GM23248 (cell line): ENCODE data around the gene PEAK1. TPM values are rescaled to one million over a fixed set of nuclear protein-coding genes. Genes with fewer than 3 reads are reported as not detected.

ENCODE experiments used
- DNase-seq: peaks from one replicate; pipeline ENCODE4 v3.0.0-alpha.2; 2015
- H2AFZ ChIP-seq: fragments of 200-600 bp; sonication (generic); 2 replicates; pipeline ENCODE4 v1.6.1; 2016; ENCODE audit warnings: antibody characterized with exemption
- H3F3A ChIP-seq: fragments of 200-600 bp; sonication (generic); 2 replicates; pipeline ENCODE4 v1.6.1; 2016; ENCODE audit warnings: mild to moderate bottlenecking, antibody characterized with exemption, mixed run types; ENCODE audit not compliant: insufficient read depth
- H3K27ac ChIP-seq: fragments of 200-600 bp; sonication (generic); 2 replicates; pipeline ENCODE4 v1.5.1; 2016; ENCODE audit warnings: mild to moderate bottlenecking
- H3K27me3 ChIP-seq: fragments of 200-600 bp; sonication (generic); replicated peaks from 2 replicates; pipeline ENCODE4 v1.6.1; 2016; ENCODE audit warnings: mild to moderate bottlenecking; ENCODE audit not compliant: insufficient read depth
- H3K36me3 ChIP-seq: fragments of 200-600 bp; sonication (generic); 2 replicates; pipeline ENCODE4 v1.6.1; 2016; ENCODE audit warnings: low read depth, mild to moderate bottlenecking
- H3K4me1 ChIP-seq: fragments of 200-600 bp; sonication (generic); 2 replicates; pipeline ENCODE4 v1.6.1; 2016; ENCODE audit warnings: mild to moderate bottlenecking; ENCODE audit not compliant: insufficient read depth
- H3K4me2 ChIP-seq: fragments of 200-600 bp; sonication (generic); one replicate; pipeline ENCODE4 v1.6.1; 2016; ENCODE audit warnings: mild to moderate bottlenecking; ENCODE audit not compliant: unreplicated experiment
- H3K4me3 ChIP-seq: fragments of 200-600 bp; sonication (generic); 2 replicates; pipeline ENCODE4 v1.5.1; 2016; ENCODE audit warnings: mild to moderate bottlenecking
- H3K79me2 ChIP-seq: fragments of 200-600 bp; sonication (generic); 2 replicates; pipeline ENCODE4 v1.6.1; 2016; ENCODE audit warnings: mild to moderate bottlenecking; ENCODE audit not compliant: insufficient read depth
- H3K9ac ChIP-seq: fragments of 200-600 bp; sonication (generic); 2 replicates; pipeline ENCODE4 v1.6.1; 2016; ENCODE audit warnings: mild to moderate bottlenecking
- H3K9me2 ChIP-seq: fragments of 200-600 bp; sonication (generic); 2 replicates; pipeline ENCODE4 v1.6.1; 2016; ENCODE audit warnings: mixed run types, mild to moderate bottlenecking, moderate library complexity; ENCODE audit not compliant: insufficient read depth
- H3K9me3 ChIP-seq: fragments of 200-600 bp; sonication (generic); one replicate; pipeline ENCODE4 v1.6.1; 2017; ENCODE audit warnings: low read depth
- H4K20me1 ChIP-seq: fragments of 200-600 bp; sonication (generic); 2 replicates; pipeline ENCODE4 v1.6.0; 2016; ENCODE audit not compliant: insufficient read depth
- EZH2 ChIP-seq: fragments of 200-600 bp; sonication (generic); IDR thresholded peaks from 2 replicates; pipeline ENCODE4 v1.6.1; 2018; ENCODE audit warnings: antibody characterized with exemption, mild to moderate bottlenecking; ENCODE audit not compliant: insufficient read depth, poor library complexity, severe bottlenecking
- EZH2phosphoT487 ChIP-seq: fragments of 200-600 bp; sonication (generic); IDR thresholded peaks from 2 replicates; pipeline ENCODE4 v1.6.1; 2018; ENCODE audit warnings: antibody characterized with exemption, moderate library complexity, mild to moderate bottlenecking, low read depth; ENCODE audit not compliant: insufficient read depth
- WGBS, 2 experiments: methylation state at CpG; one replicate each; pipeline ENCODE4 v1.1.6; 2015 to 2017; ENCODE audit warnings: low lambda C conversion rate in 2 of 2, low coverage in 1 of 2; ENCODE audit errors: missing lambda C conversion rate in 2 of 2; 5-methylcytosine and 5-hydroxymethylcytosine counted together
- in situ Hi-C: fragments of 300-500 bp; cut with MboI; formaldehyde crosslinking; loops from 2 replicates; pipeline ENCODE4 v1.15.0; 2020
- polyA plus RNA-seq: library from polyadenylated mRNA; unstranded; fragments of >200 nt; fragmentation: Nextera tagmentation; extraction: Ambion mirVana; gene quantifications from 2 replicates; pipeline ENCODE4 v1.2.1, GENCODE V29; 2016
- total RNA-seq: library from RNA; depleted of rRNA; stranded (reverse); fragments of >200 nt; shearing (Covaris generic); gene quantifications from 2 replicates; pipeline ENCODE4 v1.2.3, GENCODE V29; 2014

PEAK1 gene
- total and polyA plus RNA-seq, 2 experiments from 2014 or later = 22.4 to 74.5 TPM

GRCh38 chr15:77143616-77144015, 276.3 kb downstream of the PEAK1 start:
- Histone ChIP-seq H3K36me3 (peaks cover 21% of the 10 kb centered on the region; the same call in 1 of the 2 replicates), H3F3A (peaks cover 82% of the 10 kb centered on the region), H3K9ac (peak overlapping the region; percentile 60; the same call in 1 of the 2 replicates), H3K9me2 (no peaks in the 10 kb centered on the region), H3K79me2 (peaks cover 26% of the 10 kb centered on the region), H3K27ac (peak overlapping the region; percentile 95), H2AFZ (no peak overlapping the region), H3K4me3 (peak overlapping the region; percentile 48), H3K4me1 (peaks cover 56% of the 10 kb centered on the region), H3K27me3 (no peaks in the 10 kb centered on the region), H4K20me1 (no peaks in the 10 kb centered on the region), H3K4me2 (peak overlapping the region; percentile 77), H3K9me3 (no peaks in the 10 kb centered on the region)
- no peak for TF ChIP-seq EZH2phosphoT487
- no peak for TF ChIP-seq EZH2
- in situ Hi-C loops = no loop called here
- no peak for DNase-seq

GRCh38 chr15:77143191-77143590, 276.7 kb downstream of the PEAK1 start:
- Histone ChIP-seq H3K9ac (no peak overlapping the region), H3K9me2 (no peaks in the 10 kb centered on the region), H3K79me2 (peaks cover 22% of the 10 kb centered on the region), H3K27ac (peak overlapping the region; percentile 95), H3K36me3 (peaks cover 21% of the 10 kb centered on the region; the same call in 1 of the 2 replicates), H3K9me3 (no peaks in the 10 kb centered on the region), H3K4me1 (peaks cover 56% of the 10 kb centered on the region), H4K20me1 (no peaks in the 10 kb centered on the region), H3K4me2 (peak overlapping the region; percentile 77), H3K4me3 (0 out of 2 replicates have a peak overlapping the region, but pooled peaks have one; percentile 48), H2AFZ (no peak overlapping the region), H3K27me3 (no peaks in the 10 kb centered on the region), H3F3A (peaks cover 78% of the 10 kb centered on the region)
- DNase-seq = no peak
- in situ Hi-C loops = no loop called here
- WGBS, 2 experiments = 92% methylated on average over 7 of the region's 7 CpGs
- TF ChIP-seq EZH2phosphoT487 (no peak), EZH2 (no peak)

GRCh38 chr15:77140220-77140619, 279.7 kb downstream of the PEAK1 start:
- Histone ChIP-seq H3K9me2 (no peaks in the 10 kb centered on the region), H3K4me2 (no peak overlapping the region), H4K20me1 (no peaks in the 10 kb centered on the region), H3K27me3 (no peaks in the 10 kb centered on the region), H3K9me3 (no peaks in the 10 kb centered on the region), H3F3A (peaks cover 50% of the 10 kb centered on the region), H3K79me2 (peaks cover 28% of the 10 kb centered on the region), H3K27ac (no peak overlapping the region), H2AFZ (no peak overlapping the region), H3K4me3 (no peak overlapping the region), H3K4me1 (peaks cover 29% of the 10 kb centered on the region), H3K36me3 (peaks cover 21% of the 10 kb centered on the region; the same call in 1 of the 2 replicates), H3K9ac (no peak overlapping the region)
- DNase-seq = no peak
- WGBS, 2 experiments = 95 to 100% methylated on average over 1 of the region's 1 CpG
- in situ Hi-C loops = no loop called here
- TF ChIP-seq EZH2phosphoT487 = no peak
- TF ChIP-seq EZH2 = no peak

GRCh38 chr15:77139312-77139711, 280.6 kb downstream of the PEAK1 start:
- no peak overlapping the region for H3K4me3 ChIP-seq
- in situ Hi-C loops = no loop called here
- no peak overlapping the region for H3K4me2 ChIP-seq
- H4K20me1 ChIP-seq = no peaks in the 10 kb centered on the region
- no peak overlapping the region for H2AFZ ChIP-seq
- no peak overlapping the region for H3K9ac ChIP-seq
- TF ChIP-seq EZH2 (no peak), EZH2phosphoT487 (no peak)
- peaks cover 21% of the 10 kb centered on the region for H3K4me1 ChIP-seq
- no peaks in the 10 kb centered on the region for H3K27me3 ChIP-seq
- peaks cover 44% of the 10 kb centered on the region for H3F3A ChIP-seq
- H3K9me3 ChIP-seq = no peaks in the 10 kb centered on the region
- peaks cover 33% of the 10 kb centered on the region for H3K79me2 ChIP-seq
- H3K9me2 ChIP-seq = no peaks in the 10 kb centered on the region
- DNase-seq = no peak
- no peak overlapping the region for H3K27ac ChIP-seq
- H3K36me3 ChIP-seq = peaks cover 21% of the 10 kb centered on the region; the same call in 1 of the 2 replicates
- 91% methylated on average over 2 of the region's 2 CpGs for whole genome bisulfite sequencing, 2 experiments

GRCh38 chr15:77138167-77138522, 281.8 kb downstream of the PEAK1 start:
- Histone ChIP-seq H3K4me1 (peaks cover 10% of the 10 kb centered on the region), H3K4me3 (no peak overlapping the region), H3F3A (peaks cover 32% of the 10 kb centered on the region), H3K27ac (no peak overlapping the region), H3K27me3 (no peaks in the 10 kb centered on the region), H3K36me3 (peaks cover 21% of the 10 kb centered on the region; the same call in 1 of the 2 replicates), H3K4me2 (no peak overlapping the region), H3K9me2 (no peaks in the 10 kb centered on the region), H3K9ac (no peak overlapping the region), H4K20me1 (no peaks in the 10 kb centered on the region), H2AFZ (no peak overlapping the region), H3K9me3 (no peaks in the 10 kb centered on the region), H3K79me2 (peaks cover 42% of the 10 kb centered on the region)
- WGBS, 2 experiments = 94 to 100% methylated on average over 2 of the region's 2 CpGs
- TF ChIP-seq EZH2 (no peak), EZH2phosphoT487 (no peak)
- in situ Hi-C loops = no loop called here
- DNase-seq = peak; percentile 25
